H1 (cell line): Measurements from ENCODE around the gene DLL4. TPM values are rescaled to one million over a fixed set of nuclear protein-coding genes. Genes with fewer than 3 reads are reported as not detected.

Experiments used
- BRCA1 ChIP-seq: IDR thresholded peaks from 2 replicates; pipeline ENCODE4 v1.6.1; 2012; ENCODE audit warnings: low read depth, low read length, improper control_type of control experiment
- HDAC2 ChIP-seq, 2 experiments: fragments of 300-600 bp in 1 of 2; sonication (generic) in 1 of 2; IDR thresholded peaks; 2 replicates each; pipeline ENCODE4 v1.6.1; 2011 to 2012; ENCODE audit warnings: low read depth in 2 of 2, low read length in 2 of 2, mild to moderate bottlenecking in 2 of 2, moderate library complexity in 2 of 2, borderline replicate concordance in 1 of 2, inconsistent platforms in 1 of 2
- MAFK ChIP-seq: IDR thresholded peaks from 2 replicates; pipeline ENCODE4 v1.6.1; 2012; ENCODE audit warnings: low read depth, mild to moderate bottlenecking, improper control_type of control experiment, low read length
- SAP30 ChIP-seq: fragments of 300-600 bp; sonication (generic); IDR thresholded peaks from 2 replicates; pipeline ENCODE4 v1.7.1; 2012; ENCODE audit warnings: low read length, moderate library complexity, mild to moderate bottlenecking, inconsistent platforms; ENCODE audit not compliant: insufficient read depth, insufficient replicate concordance
- SP1 ChIP-seq: IDR thresholded peaks from 2 replicates; pipeline ENCODE4 v1.6.1; 2011; ENCODE audit warnings: low read depth, low read length
- polyA plus RNA-seq, 7 experiments: library from polyadenylated mRNA; depleted of rRNA in 3 of 7; stranded (reverse) in 5 of 7; unstranded in 2 of 7; fragments of >200 nt in 5 of 7; fragments of 200-250 nt in 2 of 7; gene quantifications; 1 replicate in 5 of 7; 2 replicates in 1 of 7; 4 replicates in 1 of 7; pipeline versions ENCODE4 v1.2.1 to v1.2.3, GENCODE V29; 2011 to 2013; ENCODE audit warnings: missing spikeins in 2 of 7, mixed read lengths in 2 of 7
- total RNA-seq: library from RNA; stranded (reverse); fragmentation: NEBNext Ultra II Directional; extraction: Animal tissue kit (Norgen Biotek cat#: 25700); gene quantifications from 2 replicates; pipeline ENCODE4 v1.2.1, GENCODE V29; 2021
- TF ChIP-seq, protein P1 (sequence below): IDR thresholded peaks from 2 replicates; pipeline ENCODE4 v1.6.1; 2012; ENCODE audit warnings: inconsistent platforms

Gene DLL4
- total and polyA plus RNA-seq, 2 of the 8 experiments (the other 6 are each of a cell fraction or from before 2014, with no cell fraction given) = 0.23 to 0.60 TPM

DNA sequence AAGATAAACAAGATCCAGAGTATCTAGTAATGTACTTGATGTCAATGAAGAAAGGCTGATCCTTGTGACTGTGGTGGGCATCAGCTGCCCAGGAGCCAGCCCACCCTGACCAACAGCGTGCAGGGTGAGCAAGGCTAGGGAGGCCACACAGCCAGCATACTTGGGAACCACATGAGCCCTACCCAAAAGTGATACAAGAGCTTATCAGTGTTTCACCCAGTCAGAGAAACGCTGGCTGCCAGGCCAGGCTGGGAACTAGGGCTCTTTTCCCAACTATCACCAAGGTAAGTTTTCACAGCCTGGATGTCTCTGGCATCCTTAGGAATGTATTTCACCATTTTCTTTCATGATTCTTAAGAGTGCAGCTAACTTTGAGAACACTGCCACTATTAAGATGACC lies 49.0 kb downstream of the DLL4 start (continued):
- TF ChIP-seq HDAC2 (IDR thresholded peaks at IDR 0.05; ENCODE audit: borderline replicate concordance in 1 of 2, low read depth in 2 of 2, low read length in 2 of 2) = no peak
- no peak for TF ChIP-seq SAP30
- TF ChIP-seq, protein P1, sequence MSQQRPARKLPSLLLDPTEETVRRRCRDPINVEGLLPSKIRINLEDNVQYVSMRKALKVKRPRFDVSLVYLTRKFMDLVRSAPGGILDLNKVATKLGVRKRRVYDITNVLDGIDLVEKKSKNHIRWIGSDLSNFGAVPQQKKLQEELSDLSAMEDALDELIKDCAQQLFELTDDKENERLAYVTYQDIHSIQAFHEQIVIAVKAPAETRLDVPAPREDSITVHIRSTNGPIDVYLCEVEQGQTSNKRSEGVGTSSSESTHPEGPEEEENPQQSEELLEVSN = no peak
- no peak for TF ChIP-seq SP1
- no peak for TF ChIP-seq MAFK
- no peak for TF ChIP-seq BRCA1
